SK-N-MC (cell line): ENCODE measurements around the gene KRT2.

Source experiments
- EZH2 ChIP-seq: fragments of 200-600 bp; sonication (generic); IDR thresholded peaks from one replicate; pipeline ENCODE4 v1.6.1; 2017; ENCODE audit warnings: antibody characterized with exemption
- FOXP2 ChIP-seq: optimal IDR thresholded peaks from 2 replicates; pipeline ENCODE3; 2011; ENCODE audit warnings: mild to moderate bottlenecking, moderate library complexity; ENCODE audit not compliant: insufficient read depth; ENCODE audit errors: extremely low read length, control extremely low read depth
- POLR2AphosphoS5 ChIP-seq: IDR thresholded peaks from 2 replicates; pipeline ENCODE4 v1.6.1; 2012; ENCODE audit warnings: mild to moderate bottlenecking, low read depth, low read length, borderline replicate concordance

DNA sequence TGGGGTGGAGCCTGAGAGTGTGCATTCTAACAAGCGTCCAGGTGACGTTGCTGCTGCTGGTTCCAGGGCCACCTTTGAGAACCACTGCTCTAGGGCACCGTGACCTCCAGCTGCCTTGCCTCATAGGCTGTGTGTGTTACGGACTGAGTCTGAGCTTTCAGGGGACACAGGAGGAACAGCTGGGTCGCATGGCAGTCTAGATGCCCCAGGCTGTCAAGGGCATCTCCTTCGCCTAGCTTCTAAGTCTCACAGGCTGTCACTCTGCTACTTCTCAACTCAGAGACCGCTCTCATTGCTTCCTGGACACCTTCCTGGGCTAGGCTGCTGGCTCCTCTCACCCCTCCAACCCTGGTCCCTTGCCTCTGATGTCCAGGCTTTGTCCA is 34.6 kb downstream of the KRT2 start:
- no peak for TF ChIP-seq POLR2AphosphoS5
- no peak for TF ChIP-seq EZH2
- no peak for TF ChIP-seq FOXP2
